ENCODE measurements around the gene N4BP2L1.

Gene N4BP2L1

DNA sequence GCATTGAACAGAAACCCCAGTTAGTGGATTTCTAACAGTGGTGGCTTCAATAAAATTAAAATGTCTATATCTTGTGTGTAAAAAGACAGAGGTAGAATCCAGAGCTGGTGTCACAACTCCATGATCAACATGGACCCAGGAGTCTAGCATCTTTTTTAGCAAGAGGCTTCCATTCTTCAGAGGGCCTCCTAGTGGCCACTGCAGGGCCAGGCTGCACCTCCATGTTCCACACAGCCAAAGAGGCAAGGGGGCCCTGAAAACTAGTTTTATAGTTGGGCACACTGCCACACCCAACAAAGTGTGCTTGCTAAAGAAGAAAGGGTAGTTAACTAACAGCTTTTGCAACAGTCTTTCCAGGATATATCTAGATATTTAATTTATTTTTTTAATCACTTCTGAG is 12.9 kb downstream of the N4BP2L1 start:
- TF ChIP-seq EZH2phosphoT487 (conservative IDR thresholded peaks at IDR 0.05; ENCODE audit: low read length) = no peak
- TF ChIP-seq, protein P1, sequence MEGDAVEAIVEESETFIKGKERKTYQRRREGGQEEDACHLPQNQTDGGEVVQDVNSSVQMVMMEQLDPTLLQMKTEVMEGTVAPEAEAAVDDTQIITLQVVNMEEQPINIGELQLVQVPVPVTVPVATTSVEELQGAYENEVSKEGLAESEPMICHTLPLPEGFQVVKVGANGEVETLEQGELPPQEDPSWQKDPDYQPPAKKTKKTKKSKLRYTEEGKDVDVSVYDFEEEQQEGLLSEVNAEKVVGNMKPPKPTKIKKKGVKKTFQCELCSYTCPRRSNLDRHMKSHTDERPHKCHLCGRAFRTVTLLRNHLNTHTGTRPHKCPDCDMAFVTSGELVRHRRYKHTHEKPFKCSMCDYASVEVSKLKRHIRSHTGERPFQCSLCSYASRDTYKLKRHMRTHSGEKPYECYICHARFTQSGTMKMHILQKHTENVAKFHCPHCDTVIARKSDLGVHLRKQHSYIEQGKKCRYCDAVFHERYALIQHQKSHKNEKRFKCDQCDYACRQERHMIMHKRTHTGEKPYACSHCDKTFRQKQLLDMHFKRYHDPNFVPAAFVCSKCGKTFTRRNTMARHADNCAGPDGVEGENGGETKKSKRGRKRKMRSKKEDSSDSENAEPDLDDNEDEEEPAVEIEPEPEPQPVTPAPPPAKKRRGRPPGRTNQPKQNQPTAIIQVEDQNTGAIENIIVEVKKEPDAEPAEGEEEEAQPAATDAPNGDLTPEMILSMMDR (IDR thresholded peaks at IDR 0.05; ENCODE audit: insufficient read depth, low read length, poor library complexity, severe bottlenecking) = peak; percentile 25
- Histone ChIP-seq H3K79me2 (ENCODE audit: insufficient read depth, low read length) (no peaks in the 10 kb centered on the region), H3K9me3 (ENCODE audit: insufficient read depth, low read length) (no peaks in the 10 kb centered on the region; the same call in 1 of the 2 replicates), H3K27me3 (ENCODE audit: low read length) (no peaks in the 10 kb centered on the region), H3K27ac (ENCODE audit: low read depth, low read length) (no peak overlapping the region), H3K4me2 (ENCODE audit: low read depth, low read length, poor library complexity, severe bottlenecking) (no peak overlapping the region), H2AFZ (ENCODE audit: low read depth, low read length, severe bottlenecking) (no peak overlapping the region), H3F3A (ENCODE audit: insufficient read depth) (no peaks in the 10 kb centered on the region), H4K20me1 (ENCODE audit: low read depth, low read length) (no peaks in the 10 kb centered on the region), H3K9ac (ENCODE audit: low read length) (no peak overlapping the region), H3K36me3 (ENCODE audit: low read length) (no peaks in the 10 kb centered on the region), H3K4me3 (ENCODE audit: insufficient read depth, low read length, poor library complexity, severe bottlenecking) (no peak overlapping the region), H3K9me2 (replicated peaks; ENCODE audit: insufficient read depth, low read length) (no peaks in the 10 kb centered on the region)

DNA sequence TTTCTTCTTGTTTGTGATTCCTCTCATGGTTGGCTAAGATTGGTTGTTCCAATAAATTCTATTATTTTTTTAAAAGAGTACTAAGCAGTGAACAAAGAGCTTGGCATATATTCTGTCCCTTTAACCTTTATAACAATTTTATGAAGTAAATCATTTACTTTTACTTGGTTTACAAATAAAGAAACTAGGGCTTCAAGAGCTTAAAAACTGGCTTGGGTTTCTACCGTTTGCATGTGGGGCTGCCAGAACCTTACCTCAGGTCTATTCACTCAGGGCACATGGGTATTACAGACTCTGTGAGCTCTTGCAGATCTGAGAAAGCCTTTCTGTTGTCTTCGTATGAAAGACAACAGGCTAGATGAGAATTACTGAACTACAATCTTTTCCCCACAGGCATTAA is 13.3 kb downstream of the N4BP2L1 start:
- Histone ChIP-seq H3K9me3 (ENCODE audit: insufficient read depth, low read length) (no peaks in the 10 kb centered on the region; the same call in 1 of the 2 replicates), H3K27me3 (ENCODE audit: low read length) (no peaks in the 10 kb centered on the region), H3K9me2 (replicated peaks; ENCODE audit: insufficient read depth, low read length) (no peaks in the 10 kb centered on the region), H3K9ac (ENCODE audit: low read length) (no peak overlapping the region), H3K27ac (ENCODE audit: low read depth, low read length) (no peak overlapping the region), H2AFZ (ENCODE audit: low read depth, low read length, severe bottlenecking) (no peak overlapping the region), H3F3A (ENCODE audit: insufficient read depth) (no peaks in the 10 kb centered on the region), H3K36me3 (ENCODE audit: low read length) (no peaks in the 10 kb centered on the region), H4K20me1 (ENCODE audit: low read depth, low read length) (no peaks in the 10 kb centered on the region), H3K4me3 (ENCODE audit: insufficient read depth, low read length, poor library complexity, severe bottlenecking) (no peak overlapping the region), H3K79me2 (ENCODE audit: insufficient read depth, low read length) (no peaks in the 10 kb centered on the region), H3K4me2 (ENCODE audit: low read depth, low read length, poor library complexity, severe bottlenecking) (no peak overlapping the region)
- no peak for TF ChIP-seq EZH2phosphoT487 (conservative IDR thresholded peaks at IDR 0.05; ENCODE audit: low read length)
- TF ChIP-seq, protein P1 (IDR thresholded peaks at IDR 0.05; ENCODE audit: insufficient read depth, low read length, poor library complexity, severe bottlenecking) = no peak

DNA sequence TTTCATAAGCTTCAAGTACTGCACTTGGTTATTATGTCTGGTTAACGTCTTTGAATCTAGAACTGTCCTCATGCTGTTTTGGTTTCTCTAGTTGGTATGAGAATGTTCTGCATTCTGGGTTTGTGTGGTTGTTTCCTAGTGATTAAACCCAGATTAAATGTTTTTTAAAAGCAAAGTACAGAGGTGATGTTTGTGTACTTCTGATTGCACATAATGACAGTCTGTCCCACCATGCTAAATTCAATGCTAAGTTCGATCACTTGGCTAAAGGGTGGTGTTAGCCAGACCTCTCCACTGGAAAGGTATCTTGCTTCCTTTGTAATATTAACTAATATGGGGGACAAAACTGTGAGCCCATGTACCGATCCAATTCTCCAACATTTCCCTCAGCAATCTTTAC is 14.6 kb downstream of the N4BP2L1 start:
- Histone ChIP-seq H3K9ac (ENCODE audit: low read length) (no peak overlapping the region), H3K36me3 (ENCODE audit: low read length) (no peaks in the 10 kb centered on the region), H3K9me2 (replicated peaks; ENCODE audit: insufficient read depth, low read length) (no peaks in the 10 kb centered on the region), H3K27ac (ENCODE audit: low read depth, low read length) (no peak overlapping the region), H3F3A (ENCODE audit: insufficient read depth) (no peaks in the 10 kb centered on the region), H4K20me1 (ENCODE audit: low read depth, low read length) (no peaks in the 10 kb centered on the region), H3K4me3 (ENCODE audit: insufficient read depth, low read length, poor library complexity, severe bottlenecking) (no peak overlapping the region), H3K4me2 (ENCODE audit: low read depth, low read length, poor library complexity, severe bottlenecking) (no peak overlapping the region), H3K79me2 (ENCODE audit: insufficient read depth, low read length) (no peaks in the 10 kb centered on the region), H2AFZ (ENCODE audit: low read depth, low read length, severe bottlenecking) (no peak overlapping the region), H3K9me3 (ENCODE audit: insufficient read depth, low read length) (no peaks in the 10 kb centered on the region), H3K27me3 (ENCODE audit: low read length) (no peaks in the 10 kb centered on the region)
- TF ChIP-seq, protein P1 (IDR thresholded peaks at IDR 0.05; ENCODE audit: insufficient read depth, low read length, poor library complexity, severe bottlenecking) = no peak
- TF ChIP-seq EZH2phosphoT487 (conservative IDR thresholded peaks at IDR 0.05; ENCODE audit: low read length) = no peak

Data from SU-DHL-6 (cell line).